ENCODE results near the gene MAPRE2. TPM values are rescaled to one million over a fixed set of nuclear protein-coding genes. Genes with fewer than 3 reads are reported as not detected.

Gene MAPRE2
- total and polyA plus RNA-seq, 2 of the 13 experiments (the other 11 are each of a cell fraction or from before 2014, with no cell fraction given): 34.5 to 67.9 TPM

DNA sequence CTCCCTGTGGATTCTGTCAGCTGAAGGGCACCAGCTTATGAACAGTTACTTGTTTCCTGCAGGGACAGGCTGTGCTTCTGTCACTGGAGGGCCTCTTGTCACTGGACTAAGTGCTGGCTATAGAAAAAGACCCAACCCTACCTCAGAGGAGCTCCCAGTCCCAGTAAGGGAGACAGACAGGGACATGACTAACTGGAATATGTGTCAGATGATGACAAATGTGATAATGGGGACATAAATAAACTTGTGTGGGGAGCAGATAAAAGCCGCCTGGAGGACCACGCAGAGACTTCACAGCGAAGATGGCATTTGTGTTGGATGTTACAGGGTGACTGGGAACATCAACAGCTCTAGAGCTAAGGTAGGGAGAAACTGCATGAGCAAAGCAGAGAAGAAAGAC lies 95.0 kb downstream of the MAPRE2 start:
- no peak overlapping the region for H3K4me3 ChIP-seq (replicated peaks in 1 of 3; ENCODE audit: insufficient read depth in 1 of 3, low read depth in 2 of 3, low read length in 3 of 3)
- H2AFZ ChIP-seq (ENCODE audit: low read length): no peak overlapping the region
- peaks cover 34 to 79% of the 10 kb centered on the region in 2 experiments for H3K36me3 ChIP-seq (replicated peaks in 1 of 2; ENCODE audit: control insufficient read depth in 1 of 2, insufficient read depth in 2 of 2, low read length in 2 of 2)
- no TSS peak for BruUV-seq (replicated peaks)
- no peak overlapping the region for H3K9ac ChIP-seq (ENCODE audit: insufficient read depth, low read depth, low read length)
- H3K79me2 ChIP-seq (ENCODE audit: insufficient read depth, low read length): no peaks in the 10 kb centered on the region
- no peak overlapping the region for H3K27ac ChIP-seq (ENCODE audit: extremely low read length, insufficient read depth, low read length)
- WGBS (ENCODE audit: low lambda C conversion rate): 97% methylated on average over 3 of the region's 3 CpGs
- ATAC-seq: no peak
- intact Hi-C loops (cut with micrococcal nuclease; ENCODE audit: unreplicated experiment) (no loop called here), in situ Hi-C loops (cut with HindIII; ENCODE audit: extremely low pct_ligation_motif_present, low pct_unique_long_range_greater_than_20kb) (loop anchor here (25.0 kb wide), 1 partner anchor 124 kb away; no protein-coding TSS in a partner anchor)
- FAIRE-seq: no peak
- no peaks in the 10 kb centered on the region for H4K20me1 ChIP-seq (ENCODE audit: insufficient read depth, low read length)
- no peaks in the 10 kb centered on the region for H3K27me3 ChIP-seq (ENCODE audit: control insufficient read depth in 1 of 2, insufficient read depth in 2 of 2, low read length in 2 of 2)
- ChIA-PET POLR2A (no interaction called here), CTCF (ENCODE audit: low intra/inter-chr PET ratio, low total read pairs) (no interaction called here)
- no peaks in the 10 kb centered on the region for H3K9me3 ChIP-seq (ENCODE audit: low read length)
- 0 out of 2 replicates have a peak, but pooled peaks cover 8% of the 10 kb centered on the region for H3K4me1 ChIP-seq (ENCODE audit: insufficient read depth, low read length)
- no peak overlapping the region for H3K4me2 ChIP-seq (ENCODE audit: low read depth, low read length)
- DNase-seq (ENCODE audit: low spot score): no peak
- TF ChIP-seq MIXL1 (CRISPR knock-in tag; IDR thresholded peaks at IDR 0.05) (no peak), ZBTB1 (CRISPR knock-in tag; IDR thresholded peaks at IDR 0.05; ENCODE audit: borderline replicate concordance) (no peak), NFIC (IDR thresholded peaks at IDR 0.05; ENCODE audit: low read length) (no peak), ZNF550 (CRISPR knock-in tag; IDR thresholded peaks at IDR 0.05; ENCODE audit: borderline replicate concordance) (no peak), ZBTB38 (CRISPR knock-in tag; IDR thresholded peaks at IDR 0.05) (no peak), SMARCE1 (IDR thresholded peaks at IDR 0.05; ENCODE audit: borderline replicate concordance) (no peak), ZNF678 (CRISPR knock-in tag; IDR thresholded peaks at IDR 0.05) (no peak)
- TF ChIP-seq, protein P1, sequence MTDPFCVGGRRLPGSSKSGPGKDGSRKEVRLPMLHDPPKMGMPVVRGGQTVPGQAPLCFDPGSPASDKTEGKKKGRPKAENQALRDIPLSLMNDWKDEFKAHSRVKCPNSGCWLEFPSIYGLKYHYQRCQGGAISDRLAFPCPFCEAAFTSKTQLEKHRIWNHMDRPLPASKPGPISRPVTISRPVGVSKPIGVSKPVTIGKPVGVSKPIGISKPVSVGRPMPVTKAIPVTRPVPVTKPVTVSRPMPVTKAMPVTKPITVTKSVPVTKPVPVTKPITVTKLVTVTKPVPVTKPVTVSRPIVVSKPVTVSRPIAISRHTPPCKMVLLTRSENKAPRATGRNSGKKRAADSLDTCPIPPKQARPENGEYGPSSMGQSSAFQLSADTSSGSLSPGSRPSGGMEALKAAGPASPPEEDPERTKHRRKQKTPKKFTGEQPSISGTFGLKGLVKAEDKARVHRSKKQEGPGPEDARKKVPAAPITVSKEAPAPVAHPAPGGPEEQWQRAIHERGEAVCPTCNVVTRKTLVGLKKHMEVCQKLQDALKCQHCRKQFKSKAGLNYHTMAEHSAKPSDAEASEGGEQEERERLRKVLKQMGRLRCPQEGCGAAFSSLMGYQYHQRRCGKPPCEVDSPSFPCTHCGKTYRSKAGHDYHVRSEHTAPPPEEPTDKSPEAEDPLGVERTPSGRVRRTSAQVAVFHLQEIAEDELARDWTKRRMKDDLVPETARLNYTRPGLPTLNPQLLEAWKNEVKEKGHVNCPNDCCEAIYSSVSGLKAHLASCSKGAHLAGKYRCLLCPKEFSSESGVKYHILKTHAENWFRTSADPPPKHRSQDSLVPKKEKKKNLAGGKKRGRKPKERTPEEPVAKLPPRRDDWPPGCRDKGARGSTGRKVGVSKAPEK (CRISPR knock-in tag; IDR thresholded peaks at IDR 0.05; ENCODE audit: borderline replicate concordance): no peak
- TF ChIP-seq, protein P2, sequence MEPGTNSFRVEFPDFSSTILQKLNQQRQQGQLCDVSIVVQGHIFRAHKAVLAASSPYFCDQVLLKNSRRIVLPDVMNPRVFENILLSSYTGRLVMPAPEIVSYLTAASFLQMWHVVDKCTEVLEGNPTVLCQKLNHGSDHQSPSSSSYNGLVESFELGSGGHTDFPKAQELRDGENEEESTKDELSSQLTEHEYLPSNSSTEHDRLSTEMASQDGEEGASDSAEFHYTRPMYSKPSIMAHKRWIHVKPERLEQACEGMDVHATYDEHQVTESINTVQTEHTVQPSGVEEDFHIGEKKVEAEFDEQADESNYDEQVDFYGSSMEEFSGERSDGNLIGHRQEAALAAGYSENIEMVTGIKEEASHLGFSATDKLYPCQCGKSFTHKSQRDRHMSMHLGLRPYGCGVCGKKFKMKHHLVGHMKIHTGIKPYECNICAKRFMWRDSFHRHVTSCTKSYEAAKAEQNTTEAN (CRISPR knock-in tag; conservative IDR thresholded peaks at IDR 0.05): no peak
- TF ChIP-seq, protein P3, sequence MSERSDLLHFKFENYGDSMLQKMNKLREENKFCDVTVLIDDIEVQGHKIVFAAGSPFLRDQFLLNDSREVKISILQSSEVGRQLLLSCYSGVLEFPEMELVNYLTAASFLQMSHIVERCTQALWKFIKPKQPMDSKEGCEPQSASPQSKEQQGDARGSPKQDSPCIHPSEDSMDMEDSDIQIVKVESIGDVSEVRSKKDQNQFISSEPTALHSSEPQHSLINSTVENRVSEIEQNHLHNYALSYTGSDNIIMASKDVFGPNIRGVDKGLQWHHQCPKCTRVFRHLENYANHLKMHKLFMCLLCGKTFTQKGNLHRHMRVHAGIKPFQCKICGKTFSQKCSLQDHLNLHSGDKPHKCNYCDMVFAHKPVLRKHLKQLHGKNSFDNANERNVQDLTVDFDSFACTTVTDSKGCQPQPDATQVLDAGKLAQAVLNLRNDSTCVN (CRISPR knock-in tag; IDR thresholded peaks at IDR 0.05; ENCODE audit: borderline replicate concordance): no peak

Data from HepG2 (cell line).